CD8-positive, alpha-beta memory T cell (primary cell): Measurements from ENCODE around the gene PKDCC. TPM values are rescaled to one million over a fixed set of nuclear protein-coding genes. Genes with fewer than 3 reads are reported as not detected.

Source experiments
- CTCF ChIA-PET: fragments of 350-600 bp; sonication (Branson Sonifier 250); formaldehyde crosslinking; loops from one replicate; lab custom pipeline; 2021; ENCODE audit warnings: antibody characterized with exemption; lab: Charles Lee
- POLR2A ChIA-PET: fragments of 350-600 bp; sonication (Branson Sonifier 250); formaldehyde crosslinking; loops from one replicate; lab custom pipeline; 2021; ENCODE audit warnings: antibody characterized with exemption; lab: Charles Lee
- DNase-seq, 5 donors: peaks; one replicate each; pipeline versions ENCODE4 v3.0.0 to v3.0.0-alpha.2; 2020 to 2022; ENCODE audit warnings: mixed read lengths in 1 of 5
- H3K27ac ChIP-seq: one replicate; pipeline ENCODE4 v1.7.0; 2013; ENCODE audit warnings: low read depth, mild to moderate bottlenecking, low read length, moderate library complexity
- H3K27me3 ChIP-seq: 2 replicates; pipeline ENCODE4 v1.7.0; 2013; ENCODE audit warnings: low read length, mild to moderate bottlenecking; ENCODE audit not compliant: insufficient read depth, poor library complexity, severe bottlenecking
- H3K36me3 ChIP-seq: 2 replicates; pipeline ENCODE4 v1.7.0; 2013; ENCODE audit warnings: mild to moderate bottlenecking, low read length, moderate library complexity; ENCODE audit not compliant: insufficient read depth
- H3K4me1 ChIP-seq: 2 replicates; pipeline ENCODE4 v1.7.0; 2013; ENCODE audit warnings: mild to moderate bottlenecking, low read length, moderate library complexity; ENCODE audit not compliant: insufficient read depth
- H3K4me3 ChIP-seq: 2 replicates; pipeline ENCODE4 v1.7.0; 2013; ENCODE audit warnings: mild to moderate bottlenecking, low read length
- H3K9me3 ChIP-seq: 2 replicates; pipeline ENCODE4 v1.7.0; 2013; ENCODE audit warnings: mild to moderate bottlenecking, low read length
- H3K27ac Mint-ChIP-seq, 8 donors: one replicate each; pipeline ENCODE4 v1.8.0; 2020 to 2021; ENCODE audit warnings: mixed read lengths in 8 of 8, mild to moderate bottlenecking in 6 of 8, inconsistent platforms in 3 of 8, moderate library complexity in 3 of 8
- H3K27me3 Mint-ChIP-seq, 2 donors: one replicate each; pipeline ENCODE4 v1.8.0; 2020 to 2021; ENCODE audit warnings: mixed read lengths in 2 of 2, mild to moderate bottlenecking in 1 of 2, moderate library complexity in 1 of 2
- H3K36me3 Mint-ChIP-seq, 3 donors: one replicate each; pipeline ENCODE4 v1.8.0; 2020 to 2021; ENCODE audit warnings: mixed read lengths in 3 of 3, inconsistent platforms in 1 of 3, mild to moderate bottlenecking in 1 of 3
- H3K4me1 Mint-ChIP-seq, 3 donors: one replicate each; pipeline ENCODE4 v1.8.0; 2020 to 2021; ENCODE audit warnings: mixed read lengths in 3 of 3, inconsistent platforms in 1 of 3, mild to moderate bottlenecking in 1 of 3
- H3K4me3 Mint-ChIP-seq, 7 donors: one replicate each; pipeline ENCODE4 v1.8.0; 2020 to 2021; ENCODE audit warnings: mixed read lengths in 7 of 7, mild to moderate bottlenecking in 6 of 7, moderate library complexity in 4 of 7, inconsistent platforms in 2 of 7
- H3K9me3 Mint-ChIP-seq, 5 donors: one replicate each; pipeline ENCODE4 v1.8.0; 2020 to 2022; ENCODE audit warnings: mixed read lengths in 5 of 5, mild to moderate bottlenecking in 3 of 5, moderate library complexity in 2 of 5, inconsistent platforms in 1 of 5
- polyA plus RNA-seq: library from polyadenylated mRNA; unstranded; fragments of 300-500 nt; fragmentation: Illumina TruSeq; gene quantifications from one replicate; pipeline ENCODE4 v1.2.3, GENCODE V29; 2021
- total RNA-seq, 2 experiments: library from RNA; stranded (reverse); gene quantifications; one replicate each; pipeline ENCODE4 v1.2.3, GENCODE V29; 2021

PKDCC gene
- total and polyA plus RNA-seq, 3 experiments from 2014 or later: 0.28 to 0.78 TPM; not detected in 1

GRCh38 chr2:42100683-42101205 is 52.9 kb downstream of the PKDCC start:
- peak overlapping the region; percentile 33 to 87 (median 73) for H3K4me3 Mint-ChIP-seq
- H3K9me3 ChIP-seq: no peaks in the 10 kb centered on the region
- peaks cover 0 to 2% (median 0%) of the 10 kb centered on the region in 5 donors for H3K9me3 Mint-ChIP-seq
- H3K27ac Mint-ChIP-seq: peak overlapping the region; percentile 51 to 99 (median 95)
- ChIA-PET POLR2A (interaction anchor here (0.9 to 1.9 kb wide), 3 partner anchors 27 to 35 kb away, joined by 3 to 13 read pairs (median 8); no protein-coding TSS in a partner anchor), CTCF (interaction anchor here (1.1 to 7.5 kb wide), 5 partner anchors 14 to 139 kb away, joined by 3 to 63 read pairs (median 11); no protein-coding TSS in a partner anchor)
- peaks cover 0 to 2% of the 10 kb centered on the region in 2 donors for H3K27me3 Mint-ChIP-seq
- H3K4me3 ChIP-seq: no peak overlapping the region
- no peaks in the 10 kb centered on the region for H3K36me3 Mint-ChIP-seq
- H3K4me1 Mint-ChIP-seq: peaks cover 46 to 55% (median 48%) of the 10 kb centered on the region in 3 donors
- no peak overlapping the region for H3K27ac ChIP-seq
- H3K4me1 ChIP-seq: peaks cover 75% of the 10 kb centered on the region
- H3K27me3 ChIP-seq: no peaks in the 10 kb centered on the region
- H3K36me3 ChIP-seq: no peaks in the 10 kb centered on the region
- DNase-seq: no peak

- Histone ChIP-seq H3K4me1 (peaks cover 77% of the 10 kb centered on the region), H3K9me3 (no peaks in the 10 kb centered on the region), H3K4me3 (peak overlapping the region; percentile 74), H3K27me3 (no peaks in the 10 kb centered on the region), H3K27ac (peak overlapping the region; percentile 97), H3K36me3 (no peaks in the 10 kb centered on the region)
- Mint-ChIP-seq H3K9me3 (peaks cover 0 to 2% (median 0%) of the 10 kb centered on the region in 5 donors), H3K36me3 (no peaks in the 10 kb centered on the region), H3K27me3 (peaks cover 0 to 2% of the 10 kb centered on the region in 2 donors), H3K4me3 (peak overlapping the region; percentile 76 to 91 (median 82)), H3K27ac (peak overlapping the region; percentile 93 to 100 (median 95)), H3K4me1 (peaks cover 40 to 51% (median 42%) of the 10 kb centered on the region in 3 donors)
- POLR2A ChIA-PET: interaction anchor here (1.4 to 2.2 kb wide), 4 partner anchors 22 to 259 kb away, joined by 3 to 17 read pairs (median 5); no protein-coding TSS in a partner anchor
- CTCF ChIA-PET: interaction anchor here (1.1 to 1.6 kb wide), 2 partner anchors 32 to 138 kb away, joined by 3 to 6 read pairs; no protein-coding TSS in a partner anchor
- DNase-seq: peak; percentile 58 to 84 (median 76)
These were observed 53.6 kb downstream of the PKDCC start for GRCh38 chr2:42101206-42102023.

- peaks cover 0 to 2% (median 0%) of the 10 kb centered on the region in 5 donors for H3K9me3 Mint-ChIP-seq
- POLR2A ChIA-PET: interaction anchor here (1.0 to 2.2 kb wide), 5 partner anchors 21 to 258 kb away, joined by 3 to 17 read pairs (median 5); no protein-coding TSS in a partner anchor
- H3K27ac Mint-ChIP-seq: peak overlapping the region in 2 of 8 donors; percentile 95 to 100
- no peaks in the 10 kb centered on the region for H3K9me3 ChIP-seq
- peak; percentile 91 to 98 (median 97) for DNase-seq
- H3K4me1 ChIP-seq: peaks cover 84% of the 10 kb centered on the region
- peaks cover 37 to 51% (median 37%) of the 10 kb centered on the region in 3 donors for H3K4me1 Mint-ChIP-seq
- peak overlapping the region; percentile 74 for H3K4me3 ChIP-seq
- CTCF ChIA-PET: interaction anchor here (0.8 to 1.6 kb wide), 3 partner anchors 19 to 94 kb away, joined by 3 to 6 read pairs (median 3); no protein-coding TSS in a partner anchor
- no peaks in the 10 kb centered on the region for H3K36me3 Mint-ChIP-seq
- H3K4me3 Mint-ChIP-seq: peak overlapping the region; percentile 76 to 91 (median 82)
- no peaks in the 10 kb centered on the region for H3K36me3 ChIP-seq
- H3K27me3 Mint-ChIP-seq: peaks cover 0 to 2% of the 10 kb centered on the region in 2 donors
- H3K27me3 ChIP-seq: no peaks in the 10 kb centered on the region
- H3K27ac ChIP-seq: peak overlapping the region; percentile 97
These were observed 54.3 kb downstream of the PKDCC start for GRCh38 chr2:42102024-42102590.

GRCh38 chr2:42102591-42103450 is 55.0 kb downstream of the PKDCC start:
- H3K27ac Mint-ChIP-seq: peak overlapping the region in 2 of 8 donors; percentile 95 to 100
- H3K9me3 Mint-ChIP-seq: peaks cover 0 to 2% (median 0%) of the 10 kb centered on the region in 5 donors
- peak overlapping the region; percentile 77 to 91 (median 82) for H3K4me3 Mint-ChIP-seq
- H3K36me3 Mint-ChIP-seq: no peaks in the 10 kb centered on the region
- CTCF ChIA-PET: interaction anchor here (0.8 to 1.6 kb wide), 3 partner anchors 18 to 93 kb away, joined by 3 to 6 read pairs (median 3); no protein-coding TSS in a partner anchor
- no peak overlapping the region for H3K4me3 ChIP-seq
- H3K27me3 ChIP-seq: no peaks in the 10 kb centered on the region
- peaks cover 0 to 2% of the 10 kb centered on the region in 2 donors for H3K27me3 Mint-ChIP-seq
- H3K4me1 ChIP-seq: peaks cover 91% of the 10 kb centered on the region
- no peaks in the 10 kb centered on the region for H3K9me3 ChIP-seq
- H3K36me3 ChIP-seq: no peaks in the 10 kb centered on the region
- peaks cover 30 to 47% (median 30%) of the 10 kb centered on the region in 3 donors for H3K4me1 Mint-ChIP-seq
- peak overlapping the region; percentile 97 for H3K27ac ChIP-seq
- POLR2A ChIA-PET: interaction anchor here (0.8 to 2.2 kb wide), 6 partner anchors 20 to 257 kb away, joined by 3 to 17 read pairs (median 4); no protein-coding TSS in a partner anchor
- peak in 2 of 5 donors; percentile 29 to 39 for DNase-seq

GRCh38 chr2:42103829-42104228 is 56.0 kb downstream of the PKDCC start:
- peaks cover 0 to 2% (median 0%) of the 10 kb centered on the region in 5 donors for H3K9me3 Mint-ChIP-seq
- H3K4me1 Mint-ChIP-seq: peaks cover 20 to 39% (median 20%) of the 10 kb centered on the region in 3 donors
- ChIA-PET POLR2A (interaction anchor here (0.8 to 2.2 kb wide), 2 partner anchors 22 to 29 kb away, joined by 3 to 17 read pairs; no protein-coding TSS in a partner anchor), CTCF (no interaction called here)
- peak overlapping the region in 5 of 7 donors; percentile 23 to 53 (median 31) for H3K4me3 Mint-ChIP-seq
- H3K27me3 Mint-ChIP-seq: peaks cover 0 to 2% of the 10 kb centered on the region in 2 donors
- H3K27ac Mint-ChIP-seq: peak overlapping the region in 1 of 8 donors; percentile 95
- no peaks in the 10 kb centered on the region for H3K36me3 Mint-ChIP-seq
- Histone ChIP-seq H3K27ac (no peak overlapping the region), H3K9me3 (no peaks in the 10 kb centered on the region), H3K27me3 (no peaks in the 10 kb centered on the region), H3K4me3 (no peak overlapping the region), H3K36me3 (no peaks in the 10 kb centered on the region), H3K4me1 (peaks cover 94% of the 10 kb centered on the region)
- peak in 1 of 5 donors; percentile 8 for DNase-seq

GRCh38 chr2:42104621-42105020 is 56.8 kb downstream of the PKDCC start:
- no peaks in the 10 kb centered on the region for H3K9me3 ChIP-seq
- Mint-ChIP-seq H3K27me3 (peaks cover 0 to 2% of the 10 kb centered on the region in 2 donors), H3K4me3 (peak overlapping the region in 4 of 7 donors; percentile 11 to 53 (median 35)), H3K27ac (peak overlapping the region in 1 of 8 donors; percentile 95), H3K36me3 (no peaks in the 10 kb centered on the region), H3K4me1 (peaks cover 12 to 33% (median 12%) of the 10 kb centered on the region in 3 donors), H3K9me3 (peaks cover 0 to 2% (median 0%) of the 10 kb centered on the region in 5 donors)
- peaks cover 94% of the 10 kb centered on the region for H3K4me1 ChIP-seq
- CTCF ChIA-PET: interaction anchor here (1.1 to 5.2 kb wide), 5 partner anchors 9 to 28 kb away, joined by 4 to 31 read pairs (median 12); no protein-coding TSS in a partner anchor
- DNase-seq: no peak
- peak overlapping the region; percentile 65 for H3K4me3 ChIP-seq
- POLR2A ChIA-PET: interaction anchor here (2.4 kb wide), 3 partner anchors 23 to 66 kb away, joined by 15 to 62 read pairs (median 30); no protein-coding TSS in a partner anchor
- H3K27ac ChIP-seq: peak overlapping the region; percentile 76
- H3K27me3 ChIP-seq: no peaks in the 10 kb centered on the region
- no peaks in the 10 kb centered on the region for H3K36me3 ChIP-seq
